GM19324 (cell line): Measurements from ENCODE around the gene MYH7.
"Not testable (repeated sequence)": the region's sequence is repeated elsewhere in the genome, so short reads cannot be mapped to it uniquely, and the experiment has no call there.

ENCODE experiments used
- ATAC-seq: cut with Tn5 transposase; IDR thresholded peaks from one replicate; pipeline ENCODE4 v1.9.1; 2021; ENCODE audit warnings: mild to moderate bottlenecking, moderate library complexity; ENCODE audit not compliant: unreplicated experiment, low FRiP score

Gene MYH7

GRCh38 chr14:23409966-23410635 is 25.4 kb downstream of the MYH7 start:
- ATAC-seq = no peak

DNA sequence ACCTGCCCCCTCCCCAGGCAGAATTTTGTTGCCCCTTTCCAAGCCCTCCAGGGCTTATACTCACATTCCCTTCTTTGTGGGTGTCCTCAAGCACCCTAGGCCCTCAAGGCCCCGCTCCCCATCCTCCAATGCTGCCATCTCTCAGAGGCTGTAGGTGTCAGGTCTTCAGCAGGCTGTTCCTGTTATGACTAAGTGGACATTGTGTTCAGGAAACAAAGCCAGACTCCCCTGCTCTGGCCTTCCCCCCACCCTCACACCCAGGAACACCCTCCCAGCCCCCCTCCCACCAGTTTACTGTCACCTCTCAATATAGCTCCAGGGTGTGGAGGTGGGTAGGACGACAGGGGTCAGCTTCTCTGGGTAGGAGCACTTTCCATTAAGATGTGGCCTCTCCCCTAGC is 26.0 kb downstream of the MYH7 start:
- ATAC-seq = no peak

GRCh38 chr14:23408307-23408630 is 27.2 kb downstream of the MYH7 start:
- no peak for ATAC-seq

DNA sequence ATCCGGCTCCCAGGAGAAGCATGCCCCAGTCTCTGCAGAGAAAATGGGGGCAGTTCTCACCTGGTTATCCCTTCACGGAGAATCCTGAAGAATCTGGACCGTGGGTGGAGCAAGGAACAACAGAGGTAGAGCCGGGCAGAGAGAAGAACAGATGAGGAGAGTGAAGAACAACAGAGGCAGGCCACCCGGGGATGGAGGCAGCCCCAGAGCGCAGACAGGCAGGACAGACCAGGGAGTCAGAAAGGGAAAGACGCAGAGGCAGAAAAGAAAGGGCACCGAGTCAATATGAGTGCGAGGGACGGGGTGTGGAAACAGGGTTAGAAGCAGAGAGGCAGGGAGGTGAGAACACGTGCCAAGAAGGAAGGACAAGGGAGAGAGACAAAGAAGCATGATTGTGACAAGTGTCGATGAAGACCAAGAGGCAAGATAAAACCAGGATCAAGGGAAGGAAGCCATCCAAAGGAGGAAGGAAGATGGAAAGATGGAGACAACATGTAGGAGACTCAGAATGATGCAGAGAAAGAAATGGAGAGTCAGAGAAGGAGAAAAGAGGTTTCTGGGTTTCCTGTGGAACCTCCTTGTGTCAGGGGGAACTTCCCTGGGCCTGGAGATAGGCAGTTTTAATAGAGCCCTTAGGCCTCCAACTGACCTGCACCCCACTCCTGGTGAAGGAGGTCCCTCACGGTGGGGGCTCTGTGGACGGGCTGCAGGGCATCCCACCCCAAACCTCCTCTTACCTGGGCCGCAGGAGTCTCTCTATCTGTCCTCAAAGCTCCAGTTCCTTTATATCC is 27.7 kb downstream of the MYH7 start, which contains the start of gene MYH6:
Gene MYH6 (minus strand): TSS at position 758 of the 791 bp plus-strand sequence. CDS start 1,050 bp downstream, outside the sequence.
- no peak for ATAC-seq

- ATAC-seq = no peak
Measured at GRCh38 chr14:23406725-23407355, 28.6 kb downstream of the MYH7 start.

DNA sequence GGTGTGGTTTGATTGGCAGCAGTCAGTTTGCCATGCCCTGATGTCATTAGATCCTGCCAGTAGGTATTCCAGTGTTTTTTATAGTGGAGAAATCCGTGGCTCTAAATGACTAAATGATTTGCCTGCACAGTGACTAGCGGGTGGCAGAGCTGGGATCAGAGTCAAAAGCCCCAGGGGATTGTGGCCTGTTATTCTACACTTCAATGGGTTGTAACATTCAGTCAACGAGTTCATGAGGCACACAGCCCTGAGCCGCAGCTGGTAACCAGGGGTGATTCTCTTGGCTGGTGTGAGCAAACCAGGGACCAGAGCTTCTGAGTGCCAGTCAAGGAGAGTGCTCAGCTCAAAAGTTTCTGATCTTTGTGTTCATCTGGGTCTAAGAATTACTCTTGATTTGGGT is 29.2 kb downstream of the MYH7 start:
- ATAC-seq = no peak

GRCh38 chr14:23405516-23406025 is 29.9 kb downstream of the MYH7 start:
- ATAC-seq = no peak

DNA sequence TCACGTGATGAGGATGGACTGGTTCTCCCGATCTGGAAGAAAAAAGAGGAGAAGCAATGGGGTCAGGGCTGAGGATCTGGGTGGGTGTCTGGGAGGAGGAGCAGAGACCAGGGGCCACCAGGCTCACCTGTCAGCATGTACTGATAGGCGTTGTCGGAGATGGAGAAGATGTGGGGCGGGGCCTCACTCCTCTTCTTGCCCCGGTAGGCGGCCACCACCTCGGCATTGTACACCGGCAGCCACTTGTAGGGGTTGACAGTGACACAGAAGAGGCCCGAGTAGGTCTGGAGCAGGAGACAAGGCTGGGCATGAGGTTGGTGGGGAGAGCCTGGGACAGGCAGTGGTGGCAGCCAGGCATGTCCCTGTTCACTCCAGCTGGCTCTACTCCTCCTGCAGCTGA is 30.4 kb downstream of the MYH7 start:
- no peak for ATAC-seq

GRCh38 chr14:23404331-23404900 is 31.0 kb downstream of the MYH7 start:
- ATAC-seq = no peak

DNA sequence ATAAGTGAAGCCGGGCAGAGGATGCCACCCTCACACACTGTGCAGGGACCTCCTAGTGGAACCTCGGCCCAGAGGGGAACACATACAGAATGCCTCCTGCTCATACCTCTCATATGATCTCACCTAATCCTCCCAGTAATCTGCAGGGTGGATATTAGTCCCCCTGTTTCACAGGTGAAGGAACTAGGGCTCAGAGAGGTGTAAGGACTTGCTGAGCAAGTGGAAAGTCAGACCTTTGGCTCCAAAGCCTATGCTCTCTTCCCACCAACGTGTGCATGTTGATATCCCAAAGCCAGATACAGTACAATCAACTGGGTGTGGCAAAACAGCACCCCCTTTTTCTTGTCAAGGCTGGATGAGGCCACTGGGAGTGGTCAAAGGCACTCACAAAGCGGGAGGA is 31.6 kb downstream of the MYH7 start:
- ATAC-seq = no peak

DNA sequence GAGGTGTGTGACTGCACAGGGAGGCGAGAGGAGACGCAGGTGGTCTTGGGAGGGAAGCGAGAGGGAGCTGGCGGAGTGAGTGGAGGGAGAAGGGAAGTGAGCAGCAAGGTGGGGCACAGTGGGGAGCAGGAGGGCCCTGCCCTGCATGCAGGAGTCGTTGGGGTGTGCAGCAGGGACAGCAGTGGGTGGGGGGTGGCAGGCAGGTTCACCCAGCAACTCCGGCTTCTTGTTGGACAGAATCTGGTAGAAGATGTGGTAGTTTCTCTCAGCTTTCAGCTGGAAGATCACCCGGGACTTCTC is 32.4 kb downstream of the MYH7 start:
- no peak for ATAC-seq

DNA sequence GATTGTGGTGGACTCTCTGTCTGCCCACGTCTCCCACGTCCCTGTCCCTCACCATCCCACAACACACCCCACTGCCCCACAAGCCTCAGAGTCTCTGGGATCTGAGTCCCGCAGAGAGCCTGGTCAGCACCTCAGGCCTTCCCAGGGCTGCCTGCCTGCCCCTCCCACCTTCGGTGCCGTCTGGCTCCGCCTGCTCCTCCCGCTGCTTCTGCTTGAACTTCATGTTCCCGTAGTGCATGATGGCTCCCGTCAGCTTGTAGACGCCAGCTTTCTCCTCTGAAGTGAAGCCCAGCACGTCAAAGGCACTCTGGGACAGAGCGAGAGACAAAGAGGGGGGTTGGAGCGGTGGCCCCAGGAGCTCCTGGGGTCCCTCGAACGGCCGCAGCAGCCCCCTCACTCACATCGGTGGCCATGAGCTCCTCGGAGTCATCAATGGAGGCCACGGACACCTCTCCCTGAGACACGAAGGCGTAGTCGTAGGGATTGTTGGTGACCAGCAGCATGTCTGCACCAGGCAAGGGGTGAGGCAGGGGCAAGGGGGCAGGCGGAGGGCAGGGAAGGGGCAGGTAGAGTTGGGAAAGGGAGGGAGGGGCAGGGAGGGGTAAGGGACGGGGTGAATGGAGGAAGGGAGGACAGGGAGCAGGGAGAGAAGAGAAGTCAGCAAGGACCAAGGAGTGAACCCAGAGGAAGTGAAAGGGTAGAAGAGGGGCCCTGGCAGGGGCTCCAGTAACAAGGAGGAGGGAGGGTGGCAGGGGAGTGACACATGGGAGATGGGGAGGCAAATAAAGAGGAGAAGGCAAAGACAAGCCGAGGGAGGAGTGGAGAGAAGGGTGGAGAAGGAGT is 32.9 kb downstream of the MYH7 start:
- no peak for ATAC-seq

- no peak for ATAC-seq
Measured at GRCh38 chr14:23401291-23401690, 34.2 kb downstream of the MYH7 start.

DNA sequence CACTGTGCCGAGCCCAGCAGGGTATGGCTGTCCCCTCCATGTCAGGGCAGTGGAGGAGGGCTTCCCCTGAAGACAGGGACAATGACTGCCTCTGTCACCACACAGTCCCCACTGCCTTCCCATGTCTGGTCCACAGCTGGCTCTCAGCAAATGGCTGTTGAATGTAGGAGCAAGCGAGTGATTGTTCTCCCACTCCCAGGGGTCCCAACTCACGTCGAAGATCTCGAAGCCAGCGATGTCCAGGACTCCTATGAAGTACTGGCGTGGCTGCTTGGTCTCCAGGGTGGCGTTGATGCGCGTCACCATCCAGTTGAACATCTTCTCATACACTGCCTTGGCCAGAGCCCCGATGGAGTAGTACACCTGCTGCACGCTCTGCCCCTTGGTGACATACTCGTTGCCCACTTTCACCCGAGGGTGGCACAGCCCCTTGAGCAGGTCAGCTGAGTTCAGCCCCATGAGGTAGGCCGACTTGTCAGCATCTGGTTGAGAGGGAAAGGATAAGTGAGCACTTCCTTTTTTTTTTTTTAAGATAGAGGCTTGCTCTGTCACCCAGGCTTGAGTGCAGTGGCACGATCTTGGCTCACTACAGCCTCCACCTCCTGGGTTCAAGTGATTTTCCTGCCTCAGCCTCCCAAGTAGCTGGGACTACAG is 34.8 kb downstream of the MYH7 start:
- ATAC-seq = not testable (repeated sequence)

GRCh38 chr14:23399591-23399990 is 35.9 kb downstream of the MYH7 start:
- ATAC-seq = no peak

- ATAC-seq = no peak
Measured at GRCh38 chr14:23399136-23399535, 36.3 kb downstream of the MYH7 start.

- ATAC-seq = no peak
Measured at GRCh38 chr14:23398348-23398747, 37.1 kb downstream of the MYH7 start.

DNA sequence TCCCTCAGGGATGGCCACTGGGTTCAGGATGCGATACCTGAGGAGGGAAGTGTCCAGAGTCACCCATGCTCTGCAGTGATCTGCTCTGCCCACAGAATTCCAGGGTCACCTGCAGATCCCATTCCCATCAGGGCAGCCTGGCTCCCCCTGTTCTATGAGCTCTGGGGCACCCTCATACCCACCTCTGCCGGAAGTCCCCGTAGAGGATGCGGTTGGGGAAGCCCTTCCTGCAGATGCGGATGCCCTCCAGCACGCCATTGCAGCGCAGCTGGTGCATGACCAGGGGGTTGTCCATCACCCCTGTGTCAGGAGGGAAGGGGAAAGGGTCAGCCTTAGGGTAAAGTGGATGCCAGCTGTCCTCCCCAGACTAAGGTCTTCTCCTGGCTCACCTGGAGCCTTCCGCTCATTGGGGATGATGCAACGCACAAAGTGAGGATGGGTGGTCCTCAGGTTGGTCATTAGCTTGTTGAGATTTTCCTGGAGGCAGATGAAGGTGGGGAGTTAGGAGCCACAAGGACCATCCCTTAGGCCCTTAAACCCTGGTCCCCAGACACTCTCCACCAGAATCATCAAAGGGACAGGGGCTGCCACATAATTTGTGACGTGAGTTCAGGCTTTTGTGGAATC is 38.6 kb downstream of the MYH7 start:
- no peak for ATAC-seq

GRCh38 chr14:23396126-23396525 is 39.3 kb downstream of the MYH7 start:
- ATAC-seq = no peak
